Fibroblast of lung (primary cell): ENCODE data around the gene GRB2.

Experiments
- CTCF ChIP-seq, 2 donors: IDR thresholded peaks in 1 of 2; conservative IDR thresholded peaks in 1 of 2; 1 replicate in 1 of 2; 2 replicates in 1 of 2; pipeline ENCODE4 v1.5.1; 2011 to 2012; ENCODE audit warnings: low read length in 2 of 2, control low read depth in 1 of 2, inconsistent platforms in 1 of 2, low read depth in 1 of 2, mild to moderate bottlenecking in 1 of 2
- EZH2 ChIP-seq: IDR thresholded peaks from 2 replicates; pipeline ENCODE4 v1.5.1; 2012; ENCODE audit warnings: low read length, control low read depth, mild to moderate bottlenecking; ENCODE audit errors: missing control alignments

- TF ChIP-seq CTCF (conservative IDR thresholded peaks at IDR 0.05 in 1 of 2, IDR thresholded peaks at IDR 0.05 in 1 of 2; ENCODE audit: low read depth in 1 of 2, low read length in 2 of 2) (no peak), EZH2 (no peak)
Measured at GRCh38 chr17:75365009-75365930, 40.2 kb downstream of the GRB2 start.
